HG02981 (cell line): ENCODE measurements around the gene RETREG1.
"Not testable (repeated sequence)": the region's sequence is repeated elsewhere in the genome, so short reads cannot be mapped to it uniquely, and the experiment has no call there.

Source experiments
- ATAC-seq: cut with Tn5 transposase; IDR thresholded peaks from one replicate; pipeline ENCODE4 v1.9.1; 2021; ENCODE audit warnings: mild to moderate bottlenecking, moderate library complexity; ENCODE audit not compliant: unreplicated experiment

RETREG1 gene

DNA sequence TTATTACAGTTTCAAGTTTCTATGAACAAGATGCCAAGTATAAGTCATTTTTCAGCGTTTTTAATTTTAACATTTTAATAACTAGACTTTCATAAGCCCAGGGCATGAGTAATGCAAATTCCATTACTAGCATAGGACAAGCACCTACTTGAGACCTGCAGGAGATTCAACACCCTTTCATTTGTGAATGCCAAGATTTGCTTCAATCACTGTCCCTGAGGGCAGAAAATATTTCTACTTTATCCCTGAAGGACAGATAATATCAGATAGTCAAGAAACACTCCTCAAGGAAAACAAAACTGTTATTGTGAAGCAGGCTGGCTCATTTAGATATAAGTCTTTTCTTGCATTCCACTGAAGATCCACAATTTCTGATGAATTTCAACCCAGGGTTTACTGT is 123.5 kb downstream of the RETREG1 start:
- ATAC-seq, result no peak

DNA sequence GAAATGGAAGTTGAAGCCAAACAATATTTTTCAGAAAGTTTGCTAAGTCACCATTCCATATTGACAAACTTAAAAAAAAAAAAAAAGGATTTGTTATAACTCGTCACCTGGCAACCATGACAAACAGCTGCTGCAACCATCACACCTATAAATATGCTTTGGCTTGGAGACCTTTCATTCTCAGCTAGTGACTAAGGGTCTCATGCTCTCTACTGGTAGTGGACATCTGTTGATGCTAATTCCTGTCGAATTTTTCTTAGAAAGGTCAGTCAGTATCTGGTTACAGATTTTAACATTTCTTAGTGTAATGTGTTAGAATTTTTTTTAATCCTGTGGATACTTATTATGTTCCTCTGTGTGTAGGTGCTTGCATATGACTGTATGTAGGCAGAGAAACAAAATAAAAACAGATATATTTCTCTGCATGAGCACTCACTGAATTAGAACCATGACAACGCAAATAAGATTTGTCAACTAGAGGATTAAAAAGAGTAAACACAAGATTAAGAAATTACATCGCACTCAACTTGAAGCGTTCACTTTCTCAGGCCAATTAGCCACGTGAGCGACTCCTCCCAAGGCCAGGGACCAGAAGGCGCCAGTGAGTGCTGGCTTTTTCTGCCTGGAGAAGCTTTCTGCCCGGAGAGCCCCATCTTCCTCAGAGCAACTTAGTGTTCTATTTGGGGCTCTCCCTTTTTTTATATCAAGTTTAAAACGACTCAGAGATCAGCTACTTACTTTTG is 124.2 kb downstream of the RETREG1 start:
- no peak for ATAC-seq

DNA sequence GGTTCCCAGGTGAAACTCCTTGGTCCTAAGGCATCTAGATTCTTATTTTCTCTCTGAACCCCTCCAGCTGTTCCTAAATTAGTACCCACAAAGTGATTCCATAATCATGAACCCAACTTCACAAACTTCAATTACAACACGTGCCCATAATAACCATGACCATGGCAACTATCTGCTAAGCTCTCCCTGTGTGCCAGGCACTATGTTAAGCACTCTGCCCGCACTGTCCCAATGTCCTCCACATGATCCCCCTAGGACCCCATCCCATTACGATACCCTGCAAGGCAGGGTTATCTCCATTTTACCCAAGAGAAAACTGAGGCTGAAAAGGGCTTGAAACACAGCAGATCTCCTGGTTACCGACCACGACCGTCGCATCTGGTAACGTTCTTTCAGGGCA is 125.9 kb downstream of the RETREG1 start:
- ATAC-seq, result no peak

DNA sequence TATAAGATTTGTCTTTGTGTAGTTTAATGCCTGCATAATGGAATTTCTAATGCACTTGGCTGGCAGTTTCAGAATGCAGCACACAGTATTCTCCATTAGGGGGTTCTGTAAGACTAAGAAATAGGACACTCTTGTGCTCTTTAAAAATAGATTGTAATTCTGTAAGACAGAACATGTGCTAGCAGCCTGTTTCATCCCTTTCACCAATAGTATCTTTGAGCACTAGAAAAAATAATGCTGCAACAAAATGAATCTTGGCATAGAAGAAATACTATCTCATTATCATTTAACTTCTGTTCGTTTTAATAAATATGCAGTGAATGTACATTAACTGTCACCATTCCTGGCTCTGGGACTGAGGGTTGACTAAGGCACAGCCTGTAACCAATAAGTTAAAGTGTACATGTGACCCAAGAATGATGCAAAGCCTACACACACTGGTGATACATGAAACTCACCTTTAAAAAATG is 127.4 kb downstream of the RETREG1 start:
- ATAC-seq, result peak; percentile 77

DNA sequence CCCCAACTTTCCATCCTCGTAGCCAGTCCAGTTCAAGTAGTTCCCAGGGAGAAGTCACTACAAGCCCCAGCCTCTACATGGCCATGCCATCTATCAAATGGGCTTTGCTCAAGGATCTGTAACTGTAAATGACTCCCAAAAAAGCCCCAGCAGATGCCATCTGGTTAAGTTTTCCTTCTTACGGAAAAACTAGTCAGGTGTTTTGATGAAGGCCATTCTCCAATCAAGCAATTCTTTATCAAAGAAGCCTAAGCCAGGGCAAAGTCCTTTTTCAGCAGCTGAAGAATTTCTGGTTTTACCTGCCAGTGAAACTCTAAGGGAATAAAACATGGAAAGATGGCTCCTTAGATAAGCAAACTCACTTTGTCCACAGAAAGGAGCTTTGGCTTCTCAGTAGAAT is 129.3 kb downstream of the RETREG1 start:
- no peak for ATAC-seq

DNA sequence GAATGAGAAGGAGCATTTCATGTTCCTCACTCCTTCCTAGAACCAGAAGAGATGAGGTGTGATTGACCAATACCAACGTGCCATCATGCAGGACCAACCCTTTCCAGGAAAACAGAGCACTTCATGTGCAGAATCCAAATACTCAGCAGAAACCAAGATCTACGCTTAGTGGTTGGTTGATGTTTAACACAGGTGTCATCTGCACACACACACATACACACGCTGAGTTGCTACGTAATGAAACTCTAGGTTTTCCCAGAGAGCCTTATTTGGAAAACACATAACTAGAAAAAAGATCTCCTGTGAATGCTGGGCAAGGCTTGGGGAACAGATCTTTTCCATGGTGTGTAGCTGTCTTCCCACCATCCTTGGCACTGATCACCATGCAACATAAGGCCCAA is 130.1 kb downstream of the RETREG1 start:
- no peak for ATAC-seq

DNA sequence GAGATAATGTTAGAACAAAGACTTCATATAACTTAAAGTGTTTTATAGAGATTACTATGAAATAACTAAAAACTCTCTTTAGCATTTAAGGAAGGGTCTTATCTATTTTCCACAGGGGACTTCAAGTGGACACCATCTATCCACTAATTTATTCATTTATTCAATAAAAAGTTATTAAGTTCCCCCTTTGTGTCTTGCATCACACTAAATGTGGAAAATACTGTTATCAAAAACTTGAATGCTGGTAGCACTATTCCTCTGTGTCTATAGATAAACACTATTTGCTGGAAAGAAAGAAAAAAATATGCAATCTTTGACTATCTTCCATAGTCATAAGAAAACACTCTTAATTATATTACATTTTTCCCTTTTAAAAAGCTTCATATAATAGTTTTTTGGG is 131.1 kb downstream of the RETREG1 start:
- no peak for ATAC-seq

- ATAC-seq, result no peak
Measured at GRCh38 chr5:16484081-16484480, 132.7 kb downstream of the RETREG1 start.

DNA sequence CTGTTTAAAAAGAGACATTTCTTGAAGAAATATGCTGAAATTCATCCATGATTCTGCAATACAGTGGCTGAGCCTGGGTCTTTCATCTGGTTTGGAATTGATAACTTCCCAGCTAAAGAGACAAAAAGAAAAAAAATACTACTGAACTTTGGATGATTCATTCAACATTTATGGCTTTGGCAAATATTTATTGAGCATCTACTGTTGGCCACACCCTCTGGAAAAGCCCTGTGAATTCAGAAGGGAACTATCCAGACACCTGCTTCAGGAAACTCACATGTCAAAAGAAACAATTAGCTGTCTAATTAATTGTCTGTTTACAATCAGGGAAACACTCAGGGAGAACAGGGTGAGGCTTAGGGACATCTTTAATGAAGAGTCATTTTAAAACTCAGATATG is 133.4 kb downstream of the RETREG1 start:
- ATAC-seq, result no peak

- no peak for ATAC-seq
Measured at GRCh38 chr5:16482891-16483290, 133.9 kb downstream of the RETREG1 start.

DNA sequence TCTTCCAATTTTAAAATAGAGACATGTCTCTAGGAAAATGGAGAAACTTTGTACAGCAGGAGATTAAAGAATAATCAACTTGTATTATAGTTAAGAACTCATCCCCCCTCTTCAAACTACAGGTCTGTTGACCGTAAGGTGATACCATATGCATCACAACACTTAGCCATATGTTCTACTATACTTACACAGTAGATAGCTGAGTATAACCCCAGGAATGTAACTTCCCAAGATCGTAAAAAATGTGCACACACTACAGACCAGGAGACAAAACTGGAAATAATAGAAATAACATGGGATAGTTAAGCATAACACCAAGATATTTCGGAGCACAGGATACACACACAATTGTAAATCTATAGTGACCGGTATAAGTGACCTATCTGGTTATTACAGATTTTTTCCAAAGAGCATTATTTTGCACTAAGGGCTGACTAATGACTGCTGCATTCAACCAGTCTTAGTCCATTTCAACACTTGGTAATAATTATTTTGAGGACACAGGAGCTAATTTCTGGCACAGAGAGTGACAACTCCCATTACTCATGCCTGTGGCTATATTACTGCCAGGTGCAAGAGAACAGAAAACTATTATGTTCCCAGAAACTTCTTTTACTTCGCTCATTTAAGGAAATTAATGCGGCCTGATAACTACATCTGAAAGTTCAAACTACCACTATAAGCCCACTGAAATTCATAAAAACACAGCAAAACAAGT is 135.8 kb downstream of the RETREG1 start:
- no peak for ATAC-seq

- ATAC-seq, result no peak
Measured at GRCh38 chr5:16480144-16480543, 136.7 kb downstream of the RETREG1 start.

DNA sequence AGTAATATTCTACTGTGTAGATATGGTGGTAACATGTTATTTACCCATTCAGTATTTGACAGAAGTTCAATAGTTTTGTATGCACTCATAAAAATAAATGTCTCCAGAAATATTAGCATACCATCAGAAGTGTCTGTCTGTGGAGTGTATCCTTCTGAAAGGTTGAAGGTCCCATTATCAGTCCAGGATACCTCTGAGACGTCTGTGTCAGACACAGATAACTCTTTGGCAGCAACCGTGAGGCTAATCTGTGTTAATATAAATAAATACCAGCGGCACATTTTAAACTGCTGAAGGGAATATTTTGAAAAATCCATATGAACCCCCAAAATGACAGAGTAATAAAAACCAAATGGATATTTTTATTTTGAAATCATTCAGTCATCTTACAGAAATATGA is 139.3 kb downstream of the RETREG1 start:
- no peak for ATAC-seq

- ATAC-seq, result not testable (repeated sequence)
Measured at GRCh38 chr5:16476417-16476816, 140.4 kb downstream of the RETREG1 start.

DNA sequence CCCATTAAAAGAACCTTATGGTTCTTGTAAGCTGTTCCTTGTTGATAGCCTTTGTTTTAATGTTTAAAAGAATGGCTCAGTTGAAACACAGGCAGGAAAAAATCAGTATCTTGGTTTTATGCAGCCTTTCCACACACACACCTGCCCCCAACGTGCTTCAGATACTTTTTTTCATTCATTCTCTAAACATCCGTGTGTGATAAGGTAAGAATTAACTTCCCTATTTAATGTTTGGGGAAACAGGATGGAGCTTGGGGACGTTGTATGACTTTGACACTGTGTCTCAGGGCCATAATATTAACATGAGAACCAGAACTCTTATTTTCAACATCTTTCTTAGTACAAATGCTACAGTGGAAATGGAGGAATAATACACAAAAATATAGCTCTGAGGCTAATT is 145.4 kb downstream of the RETREG1 start:
- ATAC-seq, result no peak

DNA sequence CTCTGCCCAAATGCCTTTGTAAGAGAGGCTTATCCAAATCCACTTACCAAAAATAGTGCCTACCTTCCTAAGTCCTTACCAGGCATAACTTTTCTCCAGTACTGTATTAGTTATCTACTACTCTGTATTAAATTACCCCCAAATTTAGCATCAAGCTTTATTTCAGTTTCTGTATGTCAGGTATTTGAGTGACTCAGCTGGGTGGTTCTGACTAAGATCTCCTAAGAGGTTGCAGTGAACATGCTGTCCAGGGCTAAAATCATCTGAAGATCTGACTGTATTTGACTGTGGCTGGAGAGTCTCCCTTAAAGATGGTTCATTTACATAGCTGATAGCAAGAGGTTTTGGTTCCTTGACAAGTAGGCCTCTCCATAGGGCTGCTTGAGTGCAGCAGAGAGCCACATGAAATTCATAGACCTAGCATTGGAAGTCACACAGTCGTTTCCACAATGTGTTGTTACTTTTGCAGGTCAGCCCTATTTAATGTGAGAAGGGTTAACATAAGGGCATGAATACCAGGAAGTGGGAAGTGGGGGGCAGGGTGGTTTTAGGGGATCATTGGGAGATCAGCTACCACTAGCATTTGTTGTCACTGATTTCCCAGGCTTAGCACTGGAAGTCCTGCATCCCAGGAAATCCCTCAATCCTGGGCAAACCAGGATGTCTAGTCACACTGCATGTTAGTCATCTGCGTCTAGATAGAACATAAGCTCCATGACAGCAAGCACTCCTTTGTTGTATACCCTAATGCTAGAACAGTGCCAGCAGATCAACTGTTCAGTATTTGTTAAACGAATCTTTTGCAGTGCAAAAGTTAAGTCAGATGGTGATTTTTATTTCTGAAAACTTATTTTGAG is 149.2 kb downstream of the RETREG1 start:
- peak; percentile 75 for ATAC-seq

DNA sequence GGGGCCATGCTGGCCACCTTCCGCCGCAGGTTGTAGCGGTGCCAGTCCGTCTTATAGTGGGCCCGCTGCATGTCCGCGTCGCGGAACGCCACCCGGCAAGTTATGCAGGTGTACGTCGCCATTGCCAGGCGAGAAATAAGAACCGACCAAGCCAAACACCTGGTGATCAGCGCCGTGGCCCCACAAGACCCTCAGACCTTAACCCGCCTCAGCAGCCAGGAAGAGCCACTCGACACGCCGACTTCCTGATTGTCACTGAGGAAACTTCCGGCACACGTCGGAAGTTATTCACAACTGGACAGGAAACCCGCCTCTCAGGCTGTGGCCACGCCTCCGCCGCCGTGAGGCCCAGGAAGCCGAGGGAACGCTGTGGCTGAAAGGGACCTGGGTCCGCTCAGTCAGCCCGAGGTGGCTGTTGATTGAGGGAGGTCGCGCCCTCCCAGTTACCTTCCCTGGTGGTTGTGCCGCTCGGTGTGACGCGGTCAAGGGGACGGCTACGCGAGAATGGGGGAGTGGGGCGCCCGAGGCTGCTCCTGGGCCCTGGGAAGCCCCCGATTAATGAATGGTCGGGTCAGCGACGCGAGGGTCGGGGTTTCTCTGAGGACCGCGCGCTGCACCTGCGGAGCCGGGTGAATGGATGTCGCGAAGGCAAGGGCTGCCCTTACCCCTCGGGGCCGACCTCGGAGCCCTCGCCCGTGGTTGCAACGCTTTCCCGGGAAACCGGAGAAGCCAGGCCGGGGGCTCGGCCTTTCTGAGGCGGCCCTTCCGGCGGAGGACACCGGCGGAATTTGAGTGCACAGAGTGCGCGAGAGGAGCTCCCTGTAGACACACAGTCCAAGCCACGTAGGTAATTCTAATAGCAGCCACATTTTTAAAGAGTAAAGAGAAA is 151.0 kb downstream of the RETREG1 start, which contains the start of gene ZNF622:
Gene ZNF622 (minus strand): TSS at position 257 of the 889 bp plus-strand sequence. CDS start 135 bp downstream, at position 122.
- peak; percentile 79 for ATAC-seq

DNA sequence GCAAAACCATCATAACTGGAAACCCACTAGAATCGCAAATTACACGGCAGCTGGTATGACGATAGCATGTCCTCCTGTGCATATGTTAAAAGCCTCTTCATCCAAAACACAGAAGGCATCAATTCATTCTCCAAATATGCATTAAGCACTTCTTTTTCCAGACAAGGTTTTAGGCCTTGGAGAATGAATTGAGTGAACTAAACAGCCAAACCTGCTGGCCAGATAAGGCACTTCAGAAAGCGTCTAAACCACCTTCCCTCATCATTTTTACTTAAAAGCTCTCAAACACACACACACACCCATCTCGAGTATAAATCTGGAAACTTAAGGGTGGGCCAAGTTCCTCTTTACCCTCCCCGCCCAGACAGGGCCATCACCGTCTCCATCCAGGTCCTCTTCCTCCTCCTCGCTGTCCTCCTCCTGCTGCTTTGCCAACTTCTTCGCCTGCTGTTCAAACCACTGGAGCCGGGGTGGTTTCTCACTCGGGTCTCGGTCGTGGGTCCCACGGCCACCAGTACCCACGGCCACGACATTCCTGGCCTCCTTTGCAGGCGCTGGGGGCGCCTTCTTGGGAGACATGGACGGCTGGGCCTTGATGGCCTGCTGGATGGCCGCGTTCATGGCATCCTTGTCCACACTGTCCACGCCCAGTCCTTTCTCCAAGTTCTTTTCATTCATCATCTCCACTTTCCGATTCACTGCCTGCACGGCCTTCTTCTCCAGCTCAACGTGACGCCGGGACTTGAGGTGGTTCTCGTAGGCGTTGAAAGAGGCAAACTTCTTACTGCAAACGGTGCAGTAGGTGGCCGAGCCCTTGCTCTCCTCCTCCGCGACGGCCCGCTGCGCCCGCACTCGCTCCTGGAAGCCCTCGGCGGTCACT is 151.9 kb downstream of the RETREG1 start:
- no peak for ATAC-seq

GRCh38 chr5:16464231-16464630 is 152.6 kb downstream of the RETREG1 start:
- no peak for ATAC-seq
